ENCODE results near the gene INCA1. TPM values are rescaled to one million over a fixed set of nuclear protein-coding genes. Genes with fewer than 3 reads are reported as not detected.

INCA1 gene
- total and polyA plus RNA-seq, 2 of the 13 experiments (the other 11 are each of a cell fraction or from before 2014, with no cell fraction given), result 0.93 to 2.6 TPM

GRCh38 chr17:4967539-4968485 lies 29.5 kb downstream of the INCA1 start, which contains the start of gene SPAG7 (continued):
- TF ChIP-seq ARID4A (CRISPR knock-in tag; IDR thresholded peaks at IDR 0.05; ENCODE audit: borderline replicate concordance) (peak; percentile 83; the same call in 1 of the 2 replicates), ZNF784 (CRISPR knock-in tag; IDR thresholded peaks at IDR 0.05; ENCODE audit: borderline replicate concordance) (peak; percentile 59), ZNF543 (CRISPR knock-in tag; IDR thresholded peaks at IDR 0.05) (no peak), ZNF276 (CRISPR knock-in tag; IDR thresholded peaks at IDR 0.05; ENCODE audit: low read depth) (no peak), ZNF878 (CRISPR knock-in tag; IDR thresholded peaks at IDR 0.05) (peak; percentile 67; the same call in 1 of the 2 replicates), KLF15 (CRISPR knock-in tag; IDR thresholded peaks at IDR 0.05; ENCODE audit: borderline replicate concordance) (no peak), THRA (CRISPR knock-in tag; IDR thresholded peaks at IDR 0.05; ENCODE audit: borderline replicate concordance) (peak; percentile 40; the same call in 1 of the 2 replicates), TEAD3 (CRISPR knock-in tag; optimal IDR thresholded peaks at IDR 0.05; ENCODE audit: borderline replicate concordance) (peak; percentile 19), ZNF275 (CRISPR knock-in tag; IDR thresholded peaks at IDR 0.05; ENCODE audit: borderline replicate concordance) (peak; percentile 47; the same call in 1 of the 2 replicates), ARNT2 (CRISPR knock-in tag; IDR thresholded peaks at IDR 0.05; ENCODE audit: low read depth) (no peak), KLF11 (CRISPR knock-in tag; IDR thresholded peaks at IDR 0.05) (peak; percentile 39; the same call in 1 of the 2 replicates), PRPF4 (IDR thresholded peaks at IDR 0.05; ENCODE audit: low read depth, low read length, poor library complexity, severe bottlenecking) (no peak), ZKSCAN1 (IDR thresholded peaks at IDR 0.05; ENCODE audit: low read length) (0 out of 2 replicates have a peak, but pooled peaks have one; percentile 22), ZNF335 (CRISPR knock-in tag; IDR thresholded peaks at IDR 0.05) (peak; percentile 58), KMT2A (CRISPR knock-in tag; IDR thresholded peaks at IDR 0.05) (peak; percentile 71; the same call in 1 of the 2 replicates), ETV6 (CRISPR knock-in tag; conservative IDR thresholded peaks at IDR 0.05) (0 out of 2 replicates have a peak, but pooled peaks have one; percentile 21), ZNF431 (CRISPR knock-in tag; IDR thresholded peaks at IDR 0.05; ENCODE audit: borderline replicate concordance, low read depth) (no peak)

Data from HepG2 (cell line).